ENCODE results near the gene JMY.

Gene JMY

GRCh38 chr5:79205965-79206364 lies 30.0 kb upstream of the JMY start:
- no peak overlapping the region for H3K4me3 ChIP-seq (ENCODE audit: low read depth, low read length)
- no peaks in the 10 kb centered on the region for H3K79me2 ChIP-seq (ENCODE audit: control insufficient read depth, insufficient read depth, low read length, unreplicated experiment)
- no peak overlapping the region for H2AFZ ChIP-seq (ENCODE audit: low read length, unreplicated experiment)
- H3K27ac ChIP-seq (ENCODE audit: low read depth, low read length), result no peak overlapping the region
- no peaks in the 10 kb centered on the region for H3K36me3 ChIP-seq (ENCODE audit: insufficient read depth, low read length)
- H3K27me3 ChIP-seq (ENCODE audit: insufficient read depth, low read length), result no peaks in the 10 kb centered on the region
- peaks cover 15% of the 10 kb centered on the region for H3K4me1 ChIP-seq (ENCODE audit: control insufficient read depth, insufficient read depth, low read length, unreplicated experiment)

- no peaks in the 10 kb centered on the region for H3K27me3 ChIP-seq (ENCODE audit: insufficient read depth, low read length)
- no peaks in the 10 kb centered on the region for H3K79me2 ChIP-seq (ENCODE audit: control insufficient read depth, insufficient read depth, low read length, unreplicated experiment)
- H3K4me1 ChIP-seq (ENCODE audit: control insufficient read depth, insufficient read depth, low read length, unreplicated experiment), result peaks cover 9% of the 10 kb centered on the region
- H3K36me3 ChIP-seq (ENCODE audit: insufficient read depth, low read length), result no peaks in the 10 kb centered on the region
- H2AFZ ChIP-seq (ENCODE audit: low read length, unreplicated experiment), result no peak overlapping the region
- H3K27ac ChIP-seq (ENCODE audit: low read depth, low read length), result no peak overlapping the region
- no peak overlapping the region for H3K4me3 ChIP-seq (ENCODE audit: low read depth, low read length)
Measured at GRCh38 chr5:79206541-79206940, 29.4 kb upstream of the JMY start.

GRCh38 chr5:79209505-79209904 lies 26.4 kb upstream of the JMY start:
- Histone ChIP-seq H3K27ac (ENCODE audit: low read depth, low read length) (no peak overlapping the region), H2AFZ (ENCODE audit: low read length, unreplicated experiment) (no peak overlapping the region), H3K36me3 (ENCODE audit: insufficient read depth, low read length) (no peaks in the 10 kb centered on the region), H3K4me3 (ENCODE audit: low read depth, low read length) (no peak overlapping the region), H3K79me2 (ENCODE audit: control insufficient read depth, insufficient read depth, low read length, unreplicated experiment) (no peaks in the 10 kb centered on the region), H3K4me1 (ENCODE audit: control insufficient read depth, insufficient read depth, low read length, unreplicated experiment) (no peaks in the 10 kb centered on the region), H3K27me3 (ENCODE audit: insufficient read depth, low read length) (no peaks in the 10 kb centered on the region)

- Histone ChIP-seq H2AFZ (ENCODE audit: low read length, unreplicated experiment) (no peak overlapping the region), H3K79me2 (ENCODE audit: control insufficient read depth, insufficient read depth, low read length, unreplicated experiment) (no peaks in the 10 kb centered on the region), H3K36me3 (ENCODE audit: insufficient read depth, low read length) (no peaks in the 10 kb centered on the region), H3K4me3 (ENCODE audit: low read depth, low read length) (no peak overlapping the region), H3K4me1 (ENCODE audit: control insufficient read depth, insufficient read depth, low read length, unreplicated experiment) (no peaks in the 10 kb centered on the region), H3K27ac (ENCODE audit: low read depth, low read length) (no peak overlapping the region), H3K27me3 (ENCODE audit: insufficient read depth, low read length) (no peaks in the 10 kb centered on the region)
Measured at GRCh38 chr5:79224286-79224984, 11.5 kb upstream of the JMY start.

- Histone ChIP-seq H3K36me3 (ENCODE audit: insufficient read depth, low read length) (no peaks in the 10 kb centered on the region), H2AFZ (ENCODE audit: low read length, unreplicated experiment) (no peak overlapping the region)
Measured at GRCh38 chr5:79225026-79225425, 10.9 kb upstream of the JMY start.

GRCh38 chr5:79225441-79225840 lies 10.5 kb upstream of the JMY start:
- Histone ChIP-seq H3K4me3 (ENCODE audit: low read depth, low read length) (no peak overlapping the region), H3K4me1 (ENCODE audit: control insufficient read depth, insufficient read depth, low read length, unreplicated experiment) (no peaks in the 10 kb centered on the region), H3K27me3 (ENCODE audit: insufficient read depth, low read length) (no peaks in the 10 kb centered on the region), H3K36me3 (ENCODE audit: insufficient read depth, low read length) (no peaks in the 10 kb centered on the region), H3K79me2 (ENCODE audit: control insufficient read depth, insufficient read depth, low read length, unreplicated experiment) (no peaks in the 10 kb centered on the region), H3K27ac (ENCODE audit: low read depth, low read length) (no peak overlapping the region), H2AFZ (ENCODE audit: low read length, unreplicated experiment) (no peak overlapping the region)

More at GRCh38 chr5:79225026-79225425, 10.9 kb upstream of the JMY start:
- Histone ChIP-seq H3K79me2 (ENCODE audit: control insufficient read depth, insufficient read depth, low read length, unreplicated experiment) (no peaks in the 10 kb centered on the region), H3K4me3 (ENCODE audit: low read depth, low read length) (no peak overlapping the region), H3K27me3 (ENCODE audit: insufficient read depth, low read length) (no peaks in the 10 kb centered on the region), H3K27ac (ENCODE audit: low read depth, low read length) (no peak overlapping the region), H3K4me1 (ENCODE audit: control insufficient read depth, insufficient read depth, low read length, unreplicated experiment) (no peaks in the 10 kb centered on the region)

GRCh38 chr5:79227484-79228025 lies 8.4 kb upstream of the JMY start:
- no peaks in the 10 kb centered on the region for H3K27me3 ChIP-seq (ENCODE audit: insufficient read depth, low read length)
- no peaks in the 10 kb centered on the region for H3K36me3 ChIP-seq (ENCODE audit: insufficient read depth, low read length)
- no peaks in the 10 kb centered on the region for H3K79me2 ChIP-seq (ENCODE audit: control insufficient read depth, insufficient read depth, low read length, unreplicated experiment)
- no peak overlapping the region for H3K4me3 ChIP-seq (ENCODE audit: low read depth, low read length)
- no peaks in the 10 kb centered on the region for H3K4me1 ChIP-seq (ENCODE audit: control insufficient read depth, insufficient read depth, low read length, unreplicated experiment)
- no peak overlapping the region for H2AFZ ChIP-seq (ENCODE audit: low read length, unreplicated experiment)
- no peak overlapping the region for H3K27ac ChIP-seq (ENCODE audit: low read depth, low read length)

GRCh38 chr5:79229357-79230174 lies 6.4 kb upstream of the JMY start:
- Histone ChIP-seq H3K27me3 (ENCODE audit: insufficient read depth, low read length) (no peaks in the 10 kb centered on the region), H3K36me3 (ENCODE audit: insufficient read depth, low read length) (no peaks in the 10 kb centered on the region), H3K27ac (ENCODE audit: low read depth, low read length) (no peak overlapping the region), H3K4me3 (ENCODE audit: low read depth, low read length) (no peak overlapping the region), H3K4me1 (ENCODE audit: control insufficient read depth, insufficient read depth, low read length, unreplicated experiment) (no peaks in the 10 kb centered on the region), H2AFZ (ENCODE audit: low read length, unreplicated experiment) (no peak overlapping the region), H3K79me2 (ENCODE audit: control insufficient read depth, insufficient read depth, low read length, unreplicated experiment) (no peaks in the 10 kb centered on the region)

- H3K79me2 ChIP-seq (ENCODE audit: control insufficient read depth, insufficient read depth, low read length, unreplicated experiment), result peaks cover 6% of the 10 kb centered on the region
- peak overlapping the region; percentile 49 for H3K27ac ChIP-seq (ENCODE audit: low read depth, low read length)
- peak overlapping the region; percentile 99 for H3K4me3 ChIP-seq (ENCODE audit: low read depth, low read length)
- H3K27me3 ChIP-seq (ENCODE audit: insufficient read depth, low read length), result no peaks in the 10 kb centered on the region
- no peaks in the 10 kb centered on the region for H3K36me3 ChIP-seq (ENCODE audit: insufficient read depth, low read length)
- peak overlapping the region; percentile 99 for H2AFZ ChIP-seq (ENCODE audit: low read length, unreplicated experiment)
- H3K4me1 ChIP-seq (ENCODE audit: control insufficient read depth, insufficient read depth, low read length, unreplicated experiment), result peaks cover 8% of the 10 kb centered on the region
Measured at GRCh38 chr5:79235261-79235633, 684 bp upstream of the JMY start.

GRCh38 chr5:79236362-79236969 lies 535 bp downstream of the JMY start:
- Histone ChIP-seq H3K36me3 (ENCODE audit: insufficient read depth, low read length) (no peaks in the 10 kb centered on the region), H3K27ac (ENCODE audit: low read depth, low read length) (peak overlapping the region; percentile 64; the same call in 1 of the 2 replicates), H3K27me3 (ENCODE audit: insufficient read depth, low read length) (no peaks in the 10 kb centered on the region), H2AFZ (ENCODE audit: low read length, unreplicated experiment) (peak overlapping the region; percentile 99), H3K79me2 (ENCODE audit: control insufficient read depth, insufficient read depth, low read length, unreplicated experiment) (peaks cover 8% of the 10 kb centered on the region), H3K4me3 (ENCODE audit: low read depth, low read length) (peak overlapping the region; percentile 99), H3K4me1 (ENCODE audit: control insufficient read depth, insufficient read depth, low read length, unreplicated experiment) (peaks cover 8% of the 10 kb centered on the region)
